Right hindlimb (tissue), 1 donor: ENCODE data around the gene PCDHGA9.
"Not testable (repeated sequence)": the region's sequence is repeated elsewhere in the genome, so short reads cannot be mapped to it uniquely, and the experiment has no call there.

Experiments
- DNase-seq: peaks from one replicate; pipeline ENCODE4 v3.0.0-alpha.2; 2018

Gene PCDHGA9

DNA sequence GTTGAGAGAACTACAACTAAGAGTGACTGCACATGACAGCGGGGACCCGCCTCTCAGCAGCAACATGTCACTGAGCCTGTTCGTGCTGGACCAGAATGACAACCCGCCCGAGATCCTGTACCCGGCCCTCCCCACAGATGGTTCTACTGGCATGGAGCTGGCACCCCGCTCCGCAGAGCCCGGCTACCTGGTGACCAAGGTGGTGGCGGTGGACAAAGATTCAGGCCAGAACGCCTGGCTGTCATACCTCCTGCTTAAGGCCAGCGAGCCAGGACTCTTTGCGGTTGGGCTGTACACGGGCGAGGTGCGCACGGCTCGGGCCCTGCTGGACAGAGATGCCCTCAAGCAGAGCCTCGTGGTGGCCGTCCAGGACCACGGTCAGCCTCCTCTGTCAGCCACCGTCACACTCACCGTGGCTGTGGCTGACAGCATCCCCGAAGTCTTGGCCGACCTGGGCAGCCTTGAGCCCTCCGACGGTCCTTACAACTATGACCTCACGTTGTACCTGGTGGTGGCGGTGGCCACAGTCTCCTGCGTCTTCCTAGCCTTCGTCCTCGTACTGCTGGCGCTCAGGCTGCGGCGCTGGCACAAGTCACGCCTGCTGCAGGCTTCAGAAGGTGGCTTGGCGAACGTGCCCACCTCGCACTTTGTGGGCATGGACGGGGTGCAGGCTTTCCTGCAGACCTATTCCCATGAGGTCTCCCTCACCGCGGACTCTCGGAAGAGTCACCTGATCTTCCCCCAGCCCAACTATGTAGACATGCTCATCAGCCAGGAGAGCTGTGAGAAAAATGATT lies 17.9 kb upstream of the PCDHGA9 start:
- DNase-seq, result no peak

DNA sequence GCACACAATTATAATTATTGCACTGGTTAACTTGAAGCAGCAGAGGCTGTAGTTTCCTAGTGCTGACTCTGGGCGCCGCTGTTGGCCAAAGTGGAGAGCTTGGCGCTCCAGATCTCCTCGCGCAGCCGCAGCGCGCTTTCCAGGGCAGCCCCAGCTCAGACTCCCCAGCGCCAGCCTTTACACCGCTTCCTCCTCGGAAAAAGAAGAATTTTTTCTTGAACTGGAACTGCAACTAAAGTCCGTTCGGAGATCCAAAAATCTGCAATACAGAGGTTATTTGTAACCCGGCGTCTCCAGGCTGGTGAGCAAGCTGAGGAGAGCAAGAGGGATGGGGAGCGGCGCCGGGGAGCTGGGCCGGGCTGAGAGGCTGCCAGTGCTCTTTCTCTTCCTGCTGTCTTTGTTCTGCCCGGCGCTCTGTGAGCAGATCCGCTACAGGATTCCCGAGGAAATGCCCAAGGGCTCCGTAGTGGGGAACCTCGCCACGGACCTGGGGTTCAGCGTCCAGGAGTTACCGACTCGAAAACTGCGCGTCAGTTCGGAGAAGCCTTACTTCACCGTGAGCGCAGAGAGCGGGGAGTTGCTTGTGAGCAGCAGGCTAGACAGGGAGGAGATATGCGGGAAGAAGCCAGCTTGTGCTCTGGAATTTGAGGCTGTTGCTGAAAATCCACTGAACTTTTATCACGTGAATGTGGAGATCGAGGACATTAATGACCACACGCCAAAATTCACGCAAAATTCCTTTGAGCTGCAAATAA lies 14.8 kb upstream of the PCDHGA9 start, which contains the start of gene PCDHGB4:
Gene PCDHGB4, plus strand, starts transcription at position 142 of the 755 bp plus-strand sequence. Its CDS starts 187 bp downstream, at position 329.
- not testable (repeated sequence) for DNase-seq

DNA sequence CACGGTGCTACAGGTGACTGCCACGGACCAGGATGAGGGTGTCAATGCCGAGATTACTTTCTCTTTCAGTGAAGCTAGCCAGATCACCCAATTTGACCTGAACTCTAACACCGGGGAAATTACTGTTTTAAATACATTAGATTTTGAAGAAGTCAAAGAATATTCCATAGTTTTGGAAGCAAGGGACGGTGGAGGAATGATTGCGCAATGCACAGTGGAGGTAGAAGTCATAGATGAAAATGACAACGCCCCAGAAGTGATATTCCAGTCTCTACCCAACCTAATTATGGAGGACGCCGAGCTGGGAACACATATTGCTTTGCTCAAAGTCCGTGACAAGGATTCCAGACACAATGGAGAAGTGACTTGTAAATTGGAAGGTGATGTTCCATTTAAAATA lies 13.9 kb upstream of the PCDHGA9 start:
- no peak for DNase-seq

DNA sequence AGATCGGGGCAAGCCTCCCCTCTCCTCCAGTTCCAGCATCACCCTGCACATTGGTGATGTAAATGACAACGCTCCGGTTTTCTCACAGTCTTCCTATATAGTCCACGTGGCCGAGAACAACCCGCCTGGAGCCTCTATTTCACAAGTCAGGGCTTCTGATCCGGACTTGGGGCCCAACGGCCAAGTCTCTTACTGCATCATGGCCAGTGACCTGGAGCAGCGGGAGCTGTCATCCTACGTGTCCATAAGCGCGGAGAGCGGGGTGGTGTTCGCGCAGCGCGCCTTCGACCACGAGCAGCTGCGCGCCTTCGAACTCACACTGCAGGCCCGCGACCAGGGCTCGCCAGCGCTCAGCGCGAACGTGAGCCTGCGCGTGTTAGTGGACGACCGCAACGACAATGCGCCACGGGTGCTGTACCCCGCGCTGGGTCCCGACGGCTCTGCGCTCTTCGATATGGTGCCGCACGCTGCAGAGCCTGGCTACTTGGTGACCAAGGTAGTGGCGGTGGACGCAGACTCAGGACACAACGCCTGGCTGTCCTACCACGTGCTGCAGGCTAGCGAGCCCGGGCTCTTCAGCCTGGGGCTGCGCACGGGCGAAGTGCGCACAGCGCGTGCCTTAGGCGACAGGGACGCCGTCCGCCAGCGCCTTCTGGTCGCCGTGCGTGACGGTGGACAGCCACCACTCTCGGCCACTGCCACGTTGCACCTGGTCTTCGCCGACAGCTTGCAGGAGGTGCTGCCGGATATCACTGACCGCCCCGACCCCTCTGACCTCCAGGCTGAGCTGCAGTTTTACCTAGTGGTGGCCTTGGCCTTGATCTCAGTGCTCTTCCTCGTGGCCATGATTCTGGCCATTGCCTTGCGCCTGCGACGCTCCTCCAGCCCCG lies 13.2 kb upstream of the PCDHGA9 start:
- no peak for DNase-seq

DNA sequence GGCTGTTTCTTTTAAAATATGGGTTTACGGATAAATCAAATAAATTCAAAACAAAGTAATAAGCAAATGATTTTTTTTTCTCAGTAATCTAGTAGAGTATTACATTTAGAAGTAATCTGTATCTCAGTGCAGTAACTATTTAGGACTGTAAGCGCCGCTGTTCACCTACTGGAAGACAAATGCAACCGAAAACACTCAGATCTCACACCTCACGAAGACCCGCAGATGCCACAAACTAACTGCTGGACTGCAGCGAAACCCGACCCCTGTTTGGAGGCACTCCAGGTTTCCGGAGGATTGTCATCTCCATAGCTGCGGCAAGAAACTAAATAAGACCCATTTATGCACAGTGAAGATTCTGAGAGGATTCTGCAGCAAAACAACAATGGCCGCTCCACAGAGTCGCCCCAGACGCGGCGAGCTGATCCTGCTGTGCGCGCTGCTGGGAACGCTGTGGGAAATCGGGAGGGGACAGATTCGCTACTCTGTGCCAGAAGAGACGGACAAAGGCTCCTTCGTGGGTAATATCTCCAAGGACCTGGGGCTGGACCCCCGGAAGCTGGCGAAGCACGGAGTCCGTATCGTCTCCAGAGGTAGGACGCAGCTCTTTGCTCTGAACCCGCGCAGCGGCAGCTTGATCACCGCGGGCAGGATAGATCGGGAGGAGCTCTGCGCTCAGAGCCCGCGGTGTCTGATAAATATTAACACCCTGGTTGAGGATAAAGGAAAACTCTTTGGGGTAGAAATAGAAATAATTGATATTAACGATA lies 10.0 kb upstream of the PCDHGA9 start, which contains the start of gene PCDHGA8:
Gene PCDHGA8, plus strand, starts transcription at position 205 of the 770 bp plus-strand sequence. Its CDS starts 181 bp downstream, at position 386.
- no peak for DNase-seq

DNA sequence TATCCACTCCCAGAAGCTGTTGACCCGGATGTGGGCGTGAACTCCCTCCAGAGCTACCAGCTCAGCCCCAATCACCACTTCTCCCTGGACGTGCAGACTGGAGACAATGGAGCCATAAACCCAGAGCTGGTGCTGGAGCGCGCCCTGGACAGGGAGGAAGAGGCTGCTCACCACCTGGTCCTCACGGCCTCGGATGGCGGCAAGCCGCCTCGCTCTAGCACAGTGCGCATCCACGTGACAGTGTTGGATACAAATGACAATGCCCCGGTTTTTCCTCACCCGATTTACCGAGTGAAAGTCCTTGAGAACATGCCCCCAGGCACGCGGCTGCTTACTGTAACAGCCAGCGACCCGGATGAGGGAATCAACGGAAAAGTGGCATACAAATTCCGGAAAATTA lies 9.3 kb upstream of the PCDHGA9 start:
- DNase-seq, result no peak

DNA sequence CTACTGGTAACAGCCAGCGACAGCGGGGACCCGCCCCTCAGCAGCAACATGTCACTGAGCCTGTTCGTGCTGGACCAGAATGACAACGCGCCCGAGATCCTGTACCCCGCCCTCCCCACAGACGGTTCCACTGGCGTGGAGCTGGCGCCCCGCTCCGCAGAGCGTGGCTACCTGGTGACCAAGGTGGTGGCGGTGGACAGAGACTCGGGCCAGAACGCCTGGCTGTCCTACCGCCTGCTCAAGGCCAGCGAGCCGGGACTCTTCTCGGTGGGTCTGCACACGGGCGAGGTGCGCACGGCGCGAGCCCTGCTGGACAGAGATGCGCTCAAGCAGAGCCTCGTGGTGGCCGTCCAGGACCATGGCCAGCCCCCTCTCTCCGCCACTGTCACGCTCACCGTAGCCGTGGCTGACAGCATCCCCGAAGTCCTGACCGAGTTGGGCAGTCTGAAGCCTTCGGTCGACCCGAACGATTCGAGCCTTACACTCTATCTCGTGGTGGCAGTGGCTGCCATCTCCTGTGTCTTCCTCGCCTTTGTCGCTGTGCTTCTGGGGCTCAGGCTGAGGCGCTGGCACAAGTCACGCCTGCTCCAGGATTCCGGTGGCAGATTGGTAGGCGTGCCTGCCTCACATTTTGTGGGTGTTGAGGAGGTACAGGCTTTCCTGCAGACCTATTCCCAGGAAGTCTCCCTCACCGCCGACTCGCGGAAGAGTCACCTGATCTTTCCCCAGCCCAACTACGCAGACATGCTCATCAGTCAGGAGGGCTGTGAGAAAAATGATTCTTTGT lies 8.0 kb upstream of the PCDHGA9 start:
- DNase-seq, result not testable (repeated sequence)

DNA sequence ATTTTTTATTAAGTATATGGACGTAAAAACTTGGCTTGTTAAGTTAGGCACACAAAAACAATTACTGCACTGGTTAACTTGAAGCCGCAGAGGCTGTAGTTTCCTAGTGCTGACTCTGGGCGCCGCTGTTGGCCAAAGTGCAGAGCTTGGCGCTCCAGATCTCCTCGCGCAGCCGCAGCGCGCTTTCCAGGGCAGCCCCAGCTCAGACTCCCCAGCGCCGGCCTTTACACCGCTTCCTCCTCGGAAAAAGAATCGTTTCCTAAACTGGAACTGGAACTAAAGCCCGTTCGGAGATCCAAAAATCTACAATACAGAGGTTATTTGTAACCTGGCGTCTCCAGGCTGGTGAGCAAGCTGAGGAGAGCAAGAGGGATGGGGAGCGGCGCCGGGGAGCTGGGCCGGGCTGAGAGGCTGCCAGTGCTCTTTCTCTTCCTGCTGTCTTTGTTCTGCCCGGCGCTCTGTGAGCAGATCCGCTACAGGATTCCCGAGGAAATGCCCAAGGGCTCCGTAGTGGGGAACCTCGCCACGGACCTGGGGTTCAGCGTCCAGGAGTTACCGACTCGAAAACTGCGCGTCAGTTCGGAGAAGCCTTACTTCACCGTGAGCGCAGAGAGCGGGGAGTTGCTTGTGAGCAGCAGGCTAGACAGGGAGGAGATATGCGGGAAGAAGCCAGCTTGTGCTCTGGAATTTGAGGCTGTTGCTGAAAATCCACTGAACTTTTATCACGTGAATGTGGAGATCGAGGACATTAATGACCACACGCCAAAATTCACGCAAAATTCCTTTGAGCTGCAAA lies 4.6 kb upstream of the PCDHGA9 start, which contains the start of gene PCDHGB5:
Gene PCDHGB5, plus strand, starts transcription at position 192 of the 796 bp plus-strand sequence. Its CDS starts 181 bp downstream, at position 373.
- DNase-seq, result not testable (repeated sequence)

DNA sequence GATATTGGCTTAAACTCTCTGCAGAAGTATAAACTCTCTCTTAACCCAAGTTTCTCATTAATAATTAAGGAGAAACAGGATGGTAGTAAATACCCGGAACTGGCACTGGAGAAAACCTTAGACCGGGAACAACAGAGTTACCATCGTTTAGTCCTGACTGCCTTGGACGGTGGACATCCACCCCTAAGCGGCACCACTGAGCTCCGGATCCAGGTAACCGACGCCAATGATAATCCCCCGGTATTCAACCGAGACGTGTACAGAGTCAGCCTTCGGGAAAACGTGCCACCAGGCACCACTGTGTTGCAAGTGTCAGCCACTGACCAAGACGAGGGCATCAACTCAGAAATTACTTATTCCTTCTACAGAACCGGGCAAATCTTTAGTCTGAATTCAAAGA lies 4.0 kb upstream of the PCDHGA9 start:
- DNase-seq, result no peak

DNA sequence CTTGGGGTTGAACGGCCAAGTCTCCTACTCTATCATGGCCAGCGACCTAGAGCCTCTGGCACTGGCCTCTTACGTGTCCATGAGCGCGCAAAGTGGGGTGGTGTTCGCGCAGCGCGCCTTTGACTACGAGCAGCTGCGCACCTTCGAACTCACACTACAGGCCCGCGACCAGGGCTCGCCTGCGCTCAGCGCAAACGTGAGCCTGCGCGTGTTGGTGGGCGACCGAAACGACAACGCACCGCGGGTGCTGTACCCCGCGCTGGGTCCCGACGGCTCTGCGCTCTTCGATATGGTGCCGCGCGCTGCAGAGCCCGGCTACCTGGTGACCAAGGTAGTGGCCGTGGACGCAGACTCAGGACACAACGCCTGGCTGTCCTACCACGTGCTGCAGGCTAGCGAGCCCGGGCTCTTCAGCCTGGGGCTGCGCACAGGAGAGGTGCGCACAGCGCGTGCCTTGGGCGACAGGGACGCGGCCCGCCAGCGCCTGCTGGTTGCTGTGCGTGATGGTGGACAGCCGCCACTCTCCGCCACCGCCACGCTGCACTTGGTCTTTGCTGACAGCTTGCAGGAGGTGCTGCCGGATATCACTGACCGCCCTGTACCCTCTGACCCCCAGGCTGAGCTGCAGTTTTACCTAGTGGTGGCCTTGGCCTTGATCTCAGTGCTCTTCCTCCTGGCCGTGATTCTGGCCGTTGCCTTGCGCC lies 2.9 kb upstream of the PCDHGA9 start:
- DNase-seq, result no peak

DNA sequence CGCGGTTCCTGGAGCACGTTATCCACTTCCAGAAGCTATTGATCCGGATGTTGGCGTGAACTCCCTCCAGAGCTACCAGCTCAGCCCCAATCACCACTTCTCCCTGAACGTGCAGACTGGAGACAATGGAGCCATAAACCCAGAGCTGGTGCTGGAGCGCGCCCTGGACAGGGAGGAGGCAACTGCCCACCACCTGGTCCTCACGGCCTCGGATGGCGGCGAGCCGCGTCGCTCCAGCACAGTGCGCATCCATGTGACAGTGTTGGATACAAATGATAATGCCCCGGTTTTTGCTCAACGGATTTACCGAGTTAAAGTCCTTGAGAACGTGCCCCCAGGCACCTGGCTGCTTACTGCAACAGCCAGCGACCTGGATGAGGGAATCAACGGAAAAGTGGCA lies 809 bp downstream of the PCDHGA9 start:
- DNase-seq, result no peak

DNA sequence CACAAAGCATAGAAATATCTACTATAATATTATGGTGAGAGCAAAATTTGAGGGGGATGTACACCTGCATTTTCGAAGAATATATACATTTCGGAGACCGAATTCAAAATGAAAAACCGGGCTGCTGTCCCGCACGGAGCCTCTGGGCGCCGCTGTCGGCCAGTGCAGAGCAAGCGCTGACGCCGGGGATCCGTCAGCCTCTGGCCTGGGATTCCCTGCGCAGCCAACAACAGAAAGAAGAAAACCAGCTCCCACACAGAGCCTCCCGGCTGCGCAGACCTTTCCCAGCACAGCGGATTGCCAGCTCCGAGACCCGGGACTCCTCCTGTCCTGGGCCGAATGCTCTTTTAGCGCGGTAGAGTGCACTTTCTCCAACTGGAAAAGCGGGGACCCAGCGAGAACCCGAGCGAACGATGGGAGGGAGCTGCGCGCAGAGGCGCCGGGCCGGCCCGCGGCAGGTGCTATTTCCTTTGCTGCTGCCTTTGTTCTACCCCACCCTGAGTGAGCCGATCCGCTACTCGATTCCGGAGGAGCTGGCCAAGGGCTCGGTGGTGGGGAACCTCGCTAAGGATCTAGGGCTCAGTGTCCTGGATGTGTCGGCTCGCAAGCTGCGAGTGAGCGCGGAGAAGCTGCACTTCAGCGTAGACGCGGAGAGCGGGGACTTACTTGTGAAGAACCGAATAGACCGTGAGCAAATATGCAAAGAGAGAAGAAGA lies 5.4 kb downstream of the PCDHGA9 start, which contains the start of gene PCDHGB6:
Gene PCDHGB6, plus strand, starts transcription at position 232 of the 716 bp plus-strand sequence. Its CDS starts 182 bp downstream, at position 414.
- DNase-seq, result peak; percentile 46

DNA sequence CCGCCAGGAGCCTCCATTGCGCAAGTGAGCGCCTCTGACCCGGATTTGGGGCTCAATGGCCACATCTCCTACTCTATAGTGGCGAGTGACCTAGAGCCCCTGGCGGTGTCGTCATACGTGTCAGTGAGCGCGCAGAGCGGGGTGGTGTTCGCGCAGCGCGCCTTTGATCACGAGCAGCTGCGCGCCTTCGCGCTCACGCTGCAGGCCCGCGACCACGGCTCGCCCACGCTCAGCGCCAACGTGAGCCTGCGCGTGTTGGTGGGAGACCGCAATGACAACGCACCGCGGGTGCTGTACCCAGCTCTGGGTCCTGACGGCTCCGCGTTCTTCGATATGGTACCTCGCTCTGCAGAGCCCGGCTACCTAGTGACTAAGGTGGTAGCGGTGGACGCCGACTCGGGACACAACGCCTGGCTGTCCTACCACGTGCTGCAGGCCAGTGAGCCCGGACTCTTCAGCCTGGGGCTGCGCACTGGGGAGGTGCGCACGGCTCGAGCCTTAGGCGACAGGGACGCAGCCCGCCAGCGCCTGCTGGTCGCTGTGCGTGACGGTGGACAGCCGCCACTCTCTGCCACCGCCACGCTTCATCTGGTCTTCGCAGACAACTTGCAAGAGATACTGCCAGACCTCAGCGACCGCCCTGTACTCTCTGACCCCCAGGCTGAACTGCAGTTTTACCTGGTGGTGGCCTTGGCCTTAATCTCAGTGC lies 7.2 kb downstream of the PCDHGA9 start:
- no peak for DNase-seq

DNA sequence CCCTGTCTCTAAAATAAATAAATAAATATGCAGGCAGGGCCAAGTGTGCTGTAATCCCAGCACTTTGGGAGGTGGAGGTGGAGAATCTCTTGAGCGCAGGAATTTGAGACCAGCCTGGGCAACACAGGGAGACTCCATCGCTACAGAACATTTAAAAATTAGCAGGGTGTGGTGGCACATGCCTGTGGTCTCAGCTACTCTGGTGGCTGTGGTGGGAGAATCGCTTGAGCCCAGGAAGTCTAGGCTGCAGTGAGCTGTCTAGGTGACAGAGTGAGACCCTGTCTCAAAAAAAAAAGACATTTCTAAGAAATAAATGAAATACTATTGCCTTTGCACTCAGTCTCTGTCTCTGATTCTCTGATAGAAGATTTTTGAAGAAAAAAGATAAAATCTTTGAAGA lies 9.0 kb downstream of the PCDHGA9 start:
- no peak for DNase-seq

DNA sequence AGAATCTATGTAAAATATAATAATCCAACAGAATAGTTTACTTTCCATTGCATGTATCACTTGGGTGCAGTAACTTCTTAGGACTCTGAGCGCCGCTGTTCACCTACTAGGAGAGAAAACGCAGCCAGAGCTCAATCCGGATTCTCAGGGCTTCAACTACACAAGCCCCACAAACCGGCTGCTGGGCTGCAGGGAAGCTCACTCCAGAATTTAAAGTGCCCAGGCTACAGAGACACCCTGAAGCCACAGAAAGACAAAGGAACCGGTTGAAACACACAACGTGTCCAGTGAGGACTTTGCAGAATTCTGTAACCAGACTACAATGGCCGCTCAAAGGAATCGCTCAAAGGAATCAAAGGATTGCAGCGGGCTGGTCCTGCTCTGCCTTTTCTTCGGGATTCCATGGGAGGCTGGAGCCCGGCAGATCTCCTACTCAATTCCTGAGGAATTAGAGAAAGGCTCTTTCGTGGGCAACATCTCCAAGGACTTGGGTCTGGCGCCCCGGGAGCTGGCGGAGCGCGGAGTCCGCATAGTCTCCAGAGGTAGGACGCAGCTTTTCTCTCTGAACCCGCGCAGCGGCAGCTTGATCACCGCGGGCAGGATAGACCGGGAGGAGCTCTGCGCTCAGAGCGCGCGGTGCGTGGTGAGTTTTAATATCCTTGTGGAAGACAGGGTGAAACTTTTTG lies 10.4 kb downstream of the PCDHGA9 start, which contains the start of gene PCDHGA10:
Gene PCDHGA10, plus strand, starts transcription at position 134 of the 686 bp plus-strand sequence. Its CDS starts 189 bp downstream, at position 323.
- no peak for DNase-seq

DNA sequence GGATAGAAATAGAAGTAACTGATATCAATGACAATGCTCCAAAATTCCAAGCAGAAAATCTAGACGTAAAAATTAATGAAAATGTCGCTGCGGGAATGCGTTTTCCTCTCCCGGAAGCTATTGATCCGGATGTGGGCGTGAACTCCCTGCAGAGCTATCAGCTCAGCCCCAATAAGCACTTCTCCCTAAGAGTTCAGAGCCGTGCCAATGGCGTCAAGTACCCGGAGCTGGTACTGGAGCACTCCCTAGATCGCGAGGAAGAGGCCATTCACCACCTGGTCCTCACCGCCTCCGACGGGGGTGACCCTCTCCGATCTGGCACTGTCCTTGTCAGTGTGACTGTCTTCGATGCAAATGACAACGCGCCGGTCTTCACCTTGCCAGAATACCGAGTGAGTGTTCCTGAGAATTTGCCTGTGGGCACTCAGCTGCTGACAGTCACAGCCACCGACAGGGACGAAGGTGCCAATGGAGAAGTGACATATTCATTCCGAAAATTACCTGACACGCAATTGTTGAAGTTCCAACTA lies 11.0 kb downstream of the PCDHGA9 start:
- DNase-seq, result no peak
